Loucy (cell line): ENCODE results near the gene LDB3.
"Not testable (repeated sequence)": the region's sequence is repeated elsewhere in the genome, so short reads cannot be mapped to it uniquely, and the experiment has no call there.

Experiments used
- EZH2phosphoT487 ChIP-seq: fragments of 200-600 bp; IDR thresholded peaks from 2 replicates; pipeline ENCODE4 v1.6.1; 2018; ENCODE audit warnings: antibody characterized with exemption, mild to moderate bottlenecking, moderate library complexity, borderline replicate concordance
- TF ChIP-seq, protein P1 (sequence below): fragments of 200-600 bp; sonication (generic); conservative IDR thresholded peaks from 2 replicates; pipeline ENCODE4 v1.5.1; 2014; ENCODE audit warnings: mild to moderate bottlenecking, antibody characterized with exemption, low read length

GRCh38 chr10:86645621-86646165 lies 22.6 kb upstream of the LDB3 start:
- TF ChIP-seq, protein P1, sequence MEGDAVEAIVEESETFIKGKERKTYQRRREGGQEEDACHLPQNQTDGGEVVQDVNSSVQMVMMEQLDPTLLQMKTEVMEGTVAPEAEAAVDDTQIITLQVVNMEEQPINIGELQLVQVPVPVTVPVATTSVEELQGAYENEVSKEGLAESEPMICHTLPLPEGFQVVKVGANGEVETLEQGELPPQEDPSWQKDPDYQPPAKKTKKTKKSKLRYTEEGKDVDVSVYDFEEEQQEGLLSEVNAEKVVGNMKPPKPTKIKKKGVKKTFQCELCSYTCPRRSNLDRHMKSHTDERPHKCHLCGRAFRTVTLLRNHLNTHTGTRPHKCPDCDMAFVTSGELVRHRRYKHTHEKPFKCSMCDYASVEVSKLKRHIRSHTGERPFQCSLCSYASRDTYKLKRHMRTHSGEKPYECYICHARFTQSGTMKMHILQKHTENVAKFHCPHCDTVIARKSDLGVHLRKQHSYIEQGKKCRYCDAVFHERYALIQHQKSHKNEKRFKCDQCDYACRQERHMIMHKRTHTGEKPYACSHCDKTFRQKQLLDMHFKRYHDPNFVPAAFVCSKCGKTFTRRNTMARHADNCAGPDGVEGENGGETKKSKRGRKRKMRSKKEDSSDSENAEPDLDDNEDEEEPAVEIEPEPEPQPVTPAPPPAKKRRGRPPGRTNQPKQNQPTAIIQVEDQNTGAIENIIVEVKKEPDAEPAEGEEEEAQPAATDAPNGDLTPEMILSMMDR: not testable (repeated sequence)
- not testable (repeated sequence) for TF ChIP-seq EZH2phosphoT487
